Measurements from ENCODE around the gene ZNF778. TPM values are rescaled to one million over a fixed set of nuclear protein-coding genes. Genes with fewer than 3 reads are reported as not detected.

The ZNF778 gene
- total RNA-seq, 1 experiment from 2014 or later = 4.2 TPM

- no peak for DNase-seq (ENCODE audit: low spot score)
Observed at GRCh38 chr16:89275284-89275584, 57.7 kb downstream of the ZNF778 start.

GRCh38 chr16:89275837-89276720 lies 58.6 kb downstream of the ZNF778 start:
- DNase-seq (ENCODE audit: low spot score) = no peak

DNA sequence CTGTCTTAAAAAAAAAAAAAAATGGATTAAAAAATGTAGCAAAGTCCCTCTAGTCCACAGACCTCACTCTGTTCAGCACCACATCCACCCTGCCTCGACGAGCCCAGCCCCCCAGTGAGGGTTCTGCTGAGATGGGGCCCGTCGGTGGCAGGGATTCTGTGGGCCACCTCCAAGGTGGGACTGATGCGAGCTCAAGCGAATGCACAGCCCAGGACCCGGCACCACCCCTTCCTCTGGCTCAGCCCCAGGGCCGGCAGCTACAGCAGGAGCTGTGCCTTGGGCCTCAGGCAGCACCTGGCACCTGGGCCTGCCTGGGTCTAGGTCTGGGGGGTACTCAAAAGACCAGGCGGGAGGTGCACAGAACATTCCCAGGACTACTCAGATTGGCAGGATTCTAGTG lies 59.5 kb downstream of the ZNF778 start:
- no peak for DNase-seq (ENCODE audit: low spot score)

DNA sequence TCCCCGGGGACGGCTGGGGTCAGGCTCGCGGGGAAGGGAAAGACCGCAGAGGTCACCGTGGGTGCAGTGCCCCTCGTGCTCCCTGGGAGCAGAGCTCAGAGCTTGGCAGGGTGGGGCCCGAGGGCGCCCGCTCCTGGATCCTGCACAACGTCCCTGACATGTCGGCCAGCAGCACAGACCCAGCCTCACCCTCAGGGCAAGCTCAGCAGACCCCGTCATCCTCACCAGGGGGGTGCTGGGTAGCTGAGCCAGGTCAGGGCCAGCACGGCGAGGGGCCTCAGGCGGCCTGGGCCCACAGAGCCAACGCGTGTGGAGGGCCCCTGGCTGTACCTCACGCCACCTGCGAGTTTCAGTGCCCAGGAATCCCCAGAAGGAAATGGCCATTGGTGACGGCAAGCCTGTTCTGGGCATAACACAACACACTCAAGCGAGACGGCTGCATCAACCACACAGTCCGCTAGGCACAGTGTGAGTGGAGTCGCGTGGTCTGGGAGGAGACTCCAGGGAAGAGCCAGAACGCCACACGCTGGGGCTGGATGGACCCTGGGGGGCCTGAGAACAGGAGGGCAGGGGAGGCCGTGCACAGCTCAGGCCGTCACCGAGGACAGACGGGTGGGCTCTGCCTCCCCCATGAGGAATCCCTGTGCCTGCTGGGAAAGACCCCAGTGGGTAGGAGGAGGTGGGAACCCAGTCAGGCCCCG lies 60.3 kb downstream of the ZNF778 start:
- DNase-seq (ENCODE audit: low spot score) = no peak

GRCh38 chr16:89278441-89279240 lies 61.1 kb downstream of the ZNF778 start:
- DNase-seq (ENCODE audit: low spot score) = no peak

GRCh38 chr16:89279666-89280481 lies 62.4 kb downstream of the ZNF778 start:
- no peak for DNase-seq (ENCODE audit: low spot score)

DNA sequence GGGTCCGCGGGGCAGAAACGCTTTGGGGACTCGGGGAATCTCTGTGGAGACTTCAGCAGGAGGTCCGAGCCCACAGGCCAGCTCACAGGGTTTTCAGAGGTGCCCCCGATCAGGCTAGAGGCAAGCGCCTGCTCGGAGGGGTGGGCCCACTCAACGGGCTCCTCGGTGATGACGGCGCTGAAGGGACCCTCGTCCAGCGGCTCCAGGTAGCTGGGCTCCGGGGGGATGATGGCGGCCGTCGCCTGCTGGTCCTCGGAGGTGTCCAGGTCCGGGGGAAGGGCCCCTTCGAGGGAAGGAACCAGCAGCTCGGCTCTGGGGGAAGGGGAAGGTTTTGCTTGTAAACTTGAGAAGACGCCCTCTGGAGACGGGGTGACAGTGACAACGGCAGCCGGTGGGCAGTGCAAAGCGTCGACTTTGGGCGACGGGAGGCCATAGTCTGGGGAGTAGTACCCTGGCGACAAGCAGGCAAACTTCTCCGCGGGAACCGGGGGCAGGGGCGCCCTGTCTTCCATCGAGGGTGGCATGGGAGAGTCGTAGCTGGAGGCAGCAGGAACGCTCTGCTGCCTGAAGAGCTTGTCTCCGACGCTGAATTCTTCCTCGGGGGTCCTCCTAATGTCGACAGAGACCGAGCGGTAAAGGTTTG lies 63.2 kb downstream of the ZNF778 start:
- no peak for DNase-seq (ENCODE audit: low spot score)

- DNase-seq (ENCODE audit: low spot score) = no peak
Observed at GRCh38 chr16:89281189-89281577, 63.7 kb downstream of the ZNF778 start.

GRCh38 chr16:89281829-89282228 lies 64.3 kb downstream of the ZNF778 start:
- DNase-seq (ENCODE audit: low spot score) = no peak

- no peak for DNase-seq (ENCODE audit: low spot score)
Observed at GRCh38 chr16:89282523-89282922, 65.0 kb downstream of the ZNF778 start.

DNA sequence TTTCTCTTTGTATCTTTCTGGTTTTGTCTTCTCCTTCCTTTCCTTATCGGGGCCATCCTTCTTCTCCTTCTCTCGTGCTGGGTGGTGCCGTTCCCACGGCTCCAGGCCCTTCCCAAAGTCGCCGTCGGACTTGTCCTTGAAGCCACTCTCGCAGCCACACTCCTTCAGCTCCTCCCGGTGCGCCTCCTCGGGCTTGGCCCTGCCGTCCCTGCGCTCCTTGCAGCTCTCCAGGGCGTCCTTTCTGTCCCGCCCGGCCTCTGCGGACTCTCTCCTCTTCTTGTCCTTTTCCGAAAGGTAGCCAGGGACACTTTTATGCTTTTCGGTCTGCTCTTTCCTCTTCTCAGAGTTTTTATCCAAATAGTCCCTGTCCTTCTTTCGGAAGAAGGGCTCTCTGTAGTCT lies 65.9 kb downstream of the ZNF778 start:
- no peak for DNase-seq (ENCODE audit: low spot score)

GRCh38 chr16:89285381-89285780 lies 67.9 kb downstream of the ZNF778 start:
- no peak for DNase-seq (ENCODE audit: low spot score)

- no peak for DNase-seq (ENCODE audit: low spot score)
Observed at GRCh38 chr16:89286096-89286495, 68.6 kb downstream of the ZNF778 start.

Other genes starting within 250 kb of the ZNF778 start
- 0.03 TPM in 1 of 2 replicates, not detected in the other for gene CBFA2T3, start 240.5 kb upstream of the ZNF778 start, total RNA-seq (2014; rRNA removed; shearing (Covaris generic))
- gene ACSF3, start 123.9 kb upstream of the ZNF778 start, total RNA-seq (2014; rRNA removed; shearing (Covaris generic)) = 41.3 and 43.5 TPM in 2 replicates
- not detected in 2 replicates for gene CDH15, start 46.0 kb upstream of the ZNF778 start, total RNA-seq (2014; rRNA removed; shearing (Covaris generic))
- gene SLC22A31, start 17.2 kb upstream of the ZNF778 start, total RNA-seq (2014; rRNA removed; shearing (Covaris generic)) = not detected in 2 replicates

Data from HT-29 (cell line).